HT1080 (cell line): ENCODE measurements around the gene CBX1. TPM values are rescaled to one million over a fixed set of nuclear protein-coding genes. Genes with fewer than 3 reads are reported as not detected.

Source experiments
- DNase-seq: peaks from one replicate; pipeline ENCODE4 v3.0.0-alpha.2; 2015; ENCODE audit warnings: low read depth
- small RNA-seq: library from RNA; depleted of rRNA; stranded (forward); fragments of <200 nt; gene quantifications from one replicate; pipeline ENCODE3, GENCODE V24; 2014
- total RNA-seq: library from RNA; depleted of rRNA; stranded (reverse); fragments of >200 nt; shearing (Covaris generic); gene quantifications from 2 replicates; pipeline ENCODE4 v1.2.3, GENCODE V29; 2014; rRNA removed

CBX1 gene
- total RNA-seq, 1 experiment from 2014 or later = 84.4 TPM

- no peak for DNase-seq
These were observed 73.8 kb downstream of the CBX1 start for GRCh38 chr17:48027322-48027981.

- peak; percentile 89 for DNase-seq
These were observed 74.6 kb downstream of the CBX1 start for GRCh38 chr17:48026502-48027321.

- peak; percentile 40 for DNase-seq
These were observed 75.3 kb downstream of the CBX1 start for GRCh38 chr17:48025904-48026501.

- peak; percentile 92 for DNase-seq
These were observed 76.0 kb downstream of the CBX1 start for GRCh38 chr17:48025040-48025903.

GRCh38 chr17:48024149-48025039 is 76.9 kb downstream of the CBX1 start:
- peak; percentile 76 for DNase-seq

- peak; percentile 87 for DNase-seq
These were observed 77.7 kb downstream of the CBX1 start for GRCh38 chr17:48023400-48024148.

GRCh38 chr17:48022901-48023300 is 78.4 kb downstream of the CBX1 start:
- no peak for DNase-seq

GRCh38 chr17:48021934-48022333 is 79.3 kb downstream of the CBX1 start:
- DNase-seq = no peak

Small RNAs within 50 kb of the gene (small RNA-seq; reads per million reads assigned to genes)
- gene AC004477.2 (not detected), gene MIR152 (7.2 reads per million, percentile 90 among the genes with 10 or more reads in this experiment), gene RNU6-1201P (not detected)

Other genes with a start within 250 kb of the CBX1 start
- gene SP2, start 205.2 kb downstream of the CBX1 start, total RNA-seq = 1.6 and 3.4 TPM in 2 replicates
- 42.5 and 55.6 TPM in 2 replicates for gene PNPO, start 159.9 kb downstream of the CBX1 start, total RNA-seq
- not detected in 2 replicates for gene PRR15L, start 143.6 kb downstream of the CBX1 start, total RNA-seq
- 50.0 and 53.1 TPM in 2 replicates for gene CDK5RAP3, start 130.4 kb downstream of the CBX1 start, total RNA-seq
- 15.4 and 17.3 TPM in 2 replicates for gene COPZ2, start 63.7 kb downstream of the CBX1 start, total RNA-seq
- gene NFE2L1, start 53.1 kb downstream of the CBX1 start, total RNA-seq = 59.4 and 62.3 TPM in 2 replicates
- gene SNX11, start 6.3 kb upstream of the CBX1 start, total RNA-seq = 15.7 and 18.3 TPM in 2 replicates